HG02938 (cell line): ENCODE measurements around the gene ASB2.

Source experiments
- ATAC-seq: cut with Tn5 transposase; IDR thresholded peaks from one replicate; pipeline ENCODE4 v1.9.1; 2021; ENCODE audit warnings: mild to moderate bottlenecking, moderate library complexity; ENCODE audit not compliant: unreplicated experiment

ASB2 gene

GRCh38 chr14:93981316-93982229 is 5.2 kb upstream of the ASB2 start:
- no peak for ATAC-seq

DNA sequence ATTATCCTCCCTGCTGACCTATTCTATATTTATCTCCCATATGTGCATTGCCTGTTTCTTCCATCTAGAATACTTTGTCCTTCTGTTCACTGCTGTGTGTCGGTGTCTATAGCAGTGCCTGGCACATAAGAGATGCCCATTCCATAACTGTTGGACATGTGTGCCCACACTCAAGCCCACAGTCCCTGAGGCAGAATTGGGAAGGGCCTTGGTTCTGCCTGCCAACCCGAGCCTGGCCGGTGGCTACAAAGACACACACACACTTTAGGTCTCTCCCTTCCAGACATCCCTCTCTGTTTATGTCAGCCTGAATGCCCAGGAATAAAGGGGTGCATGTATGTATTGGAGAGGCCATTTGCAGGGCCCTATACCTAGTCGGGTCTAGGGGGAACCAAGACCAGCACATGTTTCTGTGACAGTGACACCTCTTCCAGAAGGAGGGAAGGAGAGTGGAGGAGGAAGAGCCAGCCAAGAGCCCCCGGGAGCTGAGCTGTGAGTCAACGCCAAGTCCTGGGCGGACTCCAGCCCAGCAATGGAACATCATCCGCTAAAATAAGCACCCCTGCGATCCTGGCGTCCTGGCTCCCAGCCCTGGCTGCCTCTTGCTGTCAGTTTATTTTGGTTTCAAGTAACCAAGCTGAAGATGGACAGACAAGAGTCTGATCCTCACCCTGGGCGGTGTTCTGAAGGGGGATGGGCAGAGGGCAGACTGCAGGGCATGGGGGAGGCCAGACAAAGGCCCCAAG is 4.3 kb upstream of the ASB2 start:
- ATAC-seq = no peak

- peak; percentile 1 for ATAC-seq
Measured at GRCh38 chr14:93978735-93979134, 2.4 kb upstream of the ASB2 start.

- peak; percentile 53 for ATAC-seq
Measured at GRCh38 chr14:93977790-93978581, 1.6 kb upstream of the ASB2 start.

- ATAC-seq = no peak
Measured at GRCh38 chr14:93977171-93977570, 801 bp upstream of the ASB2 start.

GRCh38 chr14:93975791-93976476 is 436 bp downstream of the ASB2 start:
- peak; percentile 67 for ATAC-seq

DNA sequence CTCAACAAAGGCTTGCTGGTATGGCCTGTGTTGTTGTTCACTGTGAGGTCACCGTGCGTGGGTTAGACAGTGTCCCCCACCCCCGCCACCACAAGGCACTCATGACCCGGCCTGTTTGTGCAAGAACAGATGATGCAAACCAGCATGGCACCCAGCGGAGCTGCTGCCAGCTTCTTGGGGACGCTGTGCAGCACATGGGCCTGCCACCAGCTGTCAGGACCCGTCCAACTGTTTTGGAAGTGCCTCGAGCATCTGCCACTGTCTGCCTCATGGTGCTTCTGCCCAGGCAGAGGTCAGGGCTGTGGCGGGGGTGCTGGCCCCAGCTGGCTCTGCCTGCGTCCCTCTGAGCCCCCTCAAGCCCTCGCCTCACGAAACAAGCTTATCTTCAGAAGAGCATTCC is 1.5 kb downstream of the ASB2 start:
- ATAC-seq = no peak

DNA sequence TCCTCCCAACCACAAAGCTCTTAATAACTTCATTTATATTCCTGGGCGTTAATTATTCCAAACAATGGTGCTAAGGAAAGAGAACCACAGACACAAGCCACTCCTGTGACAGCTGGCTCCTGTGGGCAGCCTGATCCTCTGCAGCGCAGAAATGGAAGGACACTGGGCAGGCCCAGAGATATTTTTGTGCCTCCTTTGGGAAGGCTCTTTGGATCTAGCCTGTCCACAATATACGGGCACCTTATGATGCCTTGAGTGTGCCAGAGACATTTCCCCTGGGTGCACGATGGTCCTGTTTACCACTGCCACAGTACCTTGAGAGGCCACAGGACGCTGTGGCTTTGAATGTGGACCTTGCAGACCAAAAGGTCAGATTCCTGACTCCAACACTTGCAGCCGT is 2.1 kb downstream of the ASB2 start:
- ATAC-seq = no peak

GRCh38 chr14:93973607-93974006 is 2.8 kb downstream of the ASB2 start:
- no peak for ATAC-seq

DNA sequence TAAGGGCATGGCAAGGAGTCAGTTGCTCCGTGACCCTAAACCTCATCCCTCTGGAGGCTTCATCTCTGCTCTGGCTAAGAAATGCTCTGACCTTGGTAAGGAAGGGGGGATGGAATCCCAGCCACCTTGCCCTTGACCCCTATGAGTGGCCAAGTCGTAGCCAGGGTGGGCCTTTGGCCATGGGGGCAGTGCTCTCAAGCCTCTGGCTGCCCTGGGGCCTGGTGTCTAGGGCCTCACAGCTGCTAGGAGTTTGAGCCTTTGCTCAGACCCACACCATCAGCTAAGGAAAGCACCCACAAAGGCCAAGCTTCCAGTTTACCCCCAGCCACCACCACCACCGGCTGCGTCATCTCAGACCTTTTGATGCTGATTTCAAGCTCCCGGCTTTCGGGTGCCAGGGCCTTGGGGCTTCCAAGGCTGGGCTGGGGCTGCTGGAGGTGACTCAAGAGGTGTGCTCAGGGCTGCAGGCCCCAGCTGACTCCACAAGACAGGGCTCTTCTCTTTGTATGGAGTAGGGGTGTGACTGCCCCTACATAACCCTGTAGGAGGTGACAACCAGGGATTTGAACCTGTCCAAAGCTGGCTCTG is 3.7 kb downstream of the ASB2 start:
- ATAC-seq = no peak

GRCh38 chr14:93971635-93972027 is 4.7 kb downstream of the ASB2 start:
- no peak for ATAC-seq

DNA sequence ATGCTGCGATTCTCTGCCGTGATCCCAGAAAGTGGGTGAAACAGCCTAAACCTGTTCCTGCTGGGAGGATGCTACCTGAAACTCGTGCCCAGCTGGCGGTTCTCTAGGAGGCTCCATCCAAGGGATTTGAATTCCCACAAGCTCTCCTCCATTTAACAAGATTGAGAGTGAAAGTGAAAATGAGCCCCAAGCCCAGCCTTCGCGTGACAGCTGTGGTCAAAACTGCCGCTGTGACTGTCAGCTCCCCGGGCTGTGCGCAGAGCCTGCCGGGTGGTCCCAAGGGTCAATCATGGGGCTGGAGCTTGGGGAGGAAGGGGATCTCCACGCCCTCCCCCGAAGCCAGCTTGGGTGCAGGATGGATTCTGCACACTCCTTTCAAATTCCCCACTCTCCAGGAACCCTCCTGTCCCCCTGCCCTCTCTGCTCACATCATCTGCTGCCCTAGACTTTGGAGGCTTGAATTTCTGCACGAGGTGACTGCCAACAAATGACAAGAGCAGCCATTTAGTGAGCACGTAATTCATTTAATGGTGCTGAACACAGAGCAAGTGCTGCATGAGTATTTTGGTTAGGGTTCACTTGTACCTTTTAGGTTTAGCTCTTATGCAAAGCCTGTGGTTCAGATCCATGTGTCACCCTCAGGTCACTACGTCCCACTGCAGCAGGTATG is 5.3 kb downstream of the ASB2 start:
- ATAC-seq = peak; percentile 36

DNA sequence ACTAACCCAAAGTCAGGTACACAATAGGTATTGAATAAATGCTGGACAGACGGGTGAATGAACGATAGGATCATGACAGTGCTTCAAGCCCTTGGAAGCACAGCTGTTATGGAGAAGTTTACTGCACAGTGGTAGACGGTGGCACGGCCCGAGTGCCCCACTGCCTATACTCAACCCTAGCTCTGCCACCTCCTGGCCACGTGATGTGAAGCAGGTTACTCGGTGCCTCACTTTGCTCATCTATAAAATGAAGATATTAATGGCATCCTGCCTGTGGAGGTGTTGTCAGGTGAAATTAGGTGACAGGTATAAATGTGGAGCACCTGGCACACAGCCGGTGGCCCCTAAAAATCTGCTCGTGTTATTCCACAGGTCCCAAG is 5.8 kb downstream of the ASB2 start:
- ATAC-seq = no peak

GRCh38 chr14:93969082-93969828 is 7.1 kb downstream of the ASB2 start:
- no peak for ATAC-seq

DNA sequence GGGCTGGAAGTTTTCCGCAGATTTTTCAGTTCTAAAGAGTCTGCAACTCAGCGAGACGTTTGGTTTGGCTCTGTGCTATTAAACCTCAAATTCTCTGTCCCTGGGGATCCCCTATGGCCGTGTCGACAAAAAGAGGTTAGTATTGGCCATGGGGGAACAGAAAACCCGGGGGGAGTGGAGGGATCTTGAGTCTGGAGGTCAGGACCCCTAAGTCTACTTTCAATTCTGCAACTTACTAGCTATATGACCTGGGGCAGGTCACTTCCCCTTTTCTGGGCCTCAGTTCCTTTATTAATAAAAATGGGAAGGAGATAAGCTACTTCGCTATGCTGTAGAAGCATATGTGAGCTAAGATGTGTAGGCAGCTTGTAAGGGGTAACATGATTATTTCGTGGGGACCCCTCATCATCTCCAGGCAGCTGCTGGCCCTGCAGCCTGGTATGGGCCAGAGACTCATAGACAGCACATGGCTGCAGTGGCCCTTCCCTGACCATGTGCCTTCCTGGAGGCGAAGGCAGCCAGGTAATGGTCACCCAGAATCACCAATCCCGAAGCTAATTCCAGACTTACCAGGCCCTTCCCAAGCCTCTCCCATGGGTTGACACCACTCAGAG is 8.6 kb downstream of the ASB2 start:
- ATAC-seq = peak; percentile 40

GRCh38 chr14:93965946-93966474 is 10.4 kb downstream of the ASB2 start:
- no peak for ATAC-seq

GRCh38 chr14:93965287-93965821 is 11.0 kb downstream of the ASB2 start:
- ATAC-seq = no peak

- ATAC-seq = no peak
Measured at GRCh38 chr14:93964820-93965286, 11.5 kb downstream of the ASB2 start.
